ENCODE data around the gene ITGA2. TPM values are rescaled to one million over a fixed set of nuclear protein-coding genes. Genes with fewer than 3 reads are reported as not detected.

Gene ITGA2
- total and polyA plus RNA-seq, 5 donors from 2014 or later, result 0.03 to 0.42 (median 0.06) TPM

GRCh38 chr5:53066088-53066487 lies 76.9 kb downstream of the ITGA2 start:
- no peaks in the 10 kb centered on the region for H3K36me3 ChIP-seq (ENCODE audit: control insufficient read depth, insufficient read depth, low read length)
- peaks cover 0 to 3% (median 0%) of the 10 kb centered on the region in 4 donors for H3K4me1 Mint-ChIP-seq
- peaks cover 6% of the 10 kb centered on the region for H3K27me3 ChIP-seq (ENCODE audit: control insufficient read depth, insufficient read depth, low read length)
- peaks cover 19% of the 10 kb centered on the region for H3K27me3 Mint-ChIP-seq
- no peaks in the 10 kb centered on the region for H3K9me3 Mint-ChIP-seq
- DNase-seq, result no peak
- H3K4me3 ChIP-seq (ENCODE audit: low read depth, low read length), result no peak overlapping the region
- H3K27ac ChIP-seq (ENCODE audit: insufficient read depth, low read length, poor library complexity, severe bottlenecking), result no peak overlapping the region
- ATAC-seq (ENCODE audit: low read depth in 2 of 2), result no peak
- no peaks in the 10 kb centered on the region for H3K36me3 Mint-ChIP-seq
- no peak overlapping the region for H3K4me3 Mint-ChIP-seq
- H3K27ac Mint-ChIP-seq, result no peak overlapping the region
- no peaks in the 10 kb centered on the region for H3K4me1 ChIP-seq (ENCODE audit: control insufficient read depth, insufficient read depth, low read length, poor library complexity, severe bottlenecking)
- H3K9me3 ChIP-seq (ENCODE audit: control insufficient read depth in 2 of 2, low read length in 2 of 2), result no peaks in the 10 kb centered on the region

- Histone ChIP-seq H3K9me3 (ENCODE audit: control insufficient read depth in 2 of 2, low read length in 2 of 2) (no peaks in the 10 kb centered on the region), H3K27ac (ENCODE audit: insufficient read depth, low read length, poor library complexity, severe bottlenecking) (no peak overlapping the region), H3K4me1 (ENCODE audit: control insufficient read depth, insufficient read depth, low read length, poor library complexity, severe bottlenecking) (no peaks in the 10 kb centered on the region), H3K27me3 (ENCODE audit: control insufficient read depth, insufficient read depth, low read length) (peaks cover 2% of the 10 kb centered on the region), H3K36me3 (ENCODE audit: control insufficient read depth, insufficient read depth, low read length) (no peaks in the 10 kb centered on the region), H3K4me3 (ENCODE audit: low read depth, low read length) (no peak overlapping the region)
- Mint-ChIP-seq H3K36me3 (no peaks in the 10 kb centered on the region), H3K4me1 (peaks cover 0 to 3% (median 0%) of the 10 kb centered on the region in 4 donors), H3K27me3 (peaks cover 12% of the 10 kb centered on the region), H3K4me3 (no peak overlapping the region), H3K27ac (no peak overlapping the region), H3K9me3 (no peaks in the 10 kb centered on the region)
- no peak for ATAC-seq (ENCODE audit: low read depth in 2 of 2)
- no peak for DNase-seq
Measured at GRCh38 chr5:53067641-53068040, 78.5 kb downstream of the ITGA2 start.

- Histone ChIP-seq H3K27me3 (ENCODE audit: control insufficient read depth, insufficient read depth, low read length) (peaks cover 2% of the 10 kb centered on the region), H3K36me3 (ENCODE audit: control insufficient read depth, insufficient read depth, low read length) (no peaks in the 10 kb centered on the region), H3K4me1 (ENCODE audit: control insufficient read depth, insufficient read depth, low read length, poor library complexity, severe bottlenecking) (no peaks in the 10 kb centered on the region), H3K9me3 (ENCODE audit: control insufficient read depth in 2 of 2, low read length in 2 of 2) (no peaks in the 10 kb centered on the region), H3K27ac (ENCODE audit: insufficient read depth, low read length, poor library complexity, severe bottlenecking) (no peak overlapping the region), H3K4me3 (ENCODE audit: low read depth, low read length) (no peak overlapping the region)
- no peak overlapping the region for H3K4me3 Mint-ChIP-seq
- ATAC-seq (ENCODE audit: low read depth in 2 of 2) (no peak), DNase-seq (no peak)
- no peaks in the 10 kb centered on the region for H3K9me3 Mint-ChIP-seq
- no peaks in the 10 kb centered on the region for H3K36me3 Mint-ChIP-seq
- H3K4me1 Mint-ChIP-seq, result peaks cover 0 to 3% (median 0%) of the 10 kb centered on the region in 4 donors
- H3K27ac Mint-ChIP-seq, result no peak overlapping the region
- H3K27me3 Mint-ChIP-seq, result peaks cover 18% of the 10 kb centered on the region
Measured at GRCh38 chr5:53068291-53068836, 79.2 kb downstream of the ITGA2 start.

- Mint-ChIP-seq H3K36me3 (no peaks in the 10 kb centered on the region), H3K27ac (no peak overlapping the region)
- ATAC-seq (ENCODE audit: low read depth in 2 of 2), result peak; percentile 57 to 65
Measured at GRCh38 chr5:53069626-53070025, 80.5 kb downstream of the ITGA2 start.

GRCh38 chr5:53071298-53071697 lies 82.1 kb downstream of the ITGA2 start:
- H3K9me3 Mint-ChIP-seq, result peaks cover 0 to 4% (median 0%) of the 10 kb centered on the region in 7 donors
- no peak overlapping the region for H3K4me3 Mint-ChIP-seq
- H3K4me3 ChIP-seq (ENCODE audit: low read depth, low read length), result no peak overlapping the region
- peaks cover 14% of the 10 kb centered on the region for H3K27me3 Mint-ChIP-seq
- ATAC-seq (ENCODE audit: low read depth in 2 of 2) (no peak), DNase-seq (no peak)
- H3K27me3 ChIP-seq (ENCODE audit: control insufficient read depth, insufficient read depth, low read length), result peaks cover 11% of the 10 kb centered on the region
- peaks cover 0 to 3% (median 0%) of the 10 kb centered on the region in 4 donors for H3K4me1 Mint-ChIP-seq
- H3K4me1 ChIP-seq (ENCODE audit: control insufficient read depth, insufficient read depth, low read length, poor library complexity, severe bottlenecking), result no peaks in the 10 kb centered on the region
- H3K36me3 ChIP-seq (ENCODE audit: control insufficient read depth, insufficient read depth, low read length), result no peaks in the 10 kb centered on the region
- H3K36me3 Mint-ChIP-seq, result no peaks in the 10 kb centered on the region
- no peak overlapping the region for H3K27ac ChIP-seq (ENCODE audit: insufficient read depth, low read length, poor library complexity, severe bottlenecking)
- no peak overlapping the region for H3K27ac Mint-ChIP-seq
- H3K9me3 ChIP-seq (ENCODE audit: control insufficient read depth in 2 of 2, low read length in 2 of 2), result no peaks in the 10 kb centered on the region

More at GRCh38 chr5:53069626-53070025, 80.5 kb downstream of the ITGA2 start:
- no peak overlapping the region for H3K4me3 ChIP-seq (ENCODE audit: low read depth, low read length)
- no peak overlapping the region for H3K4me3 Mint-ChIP-seq
- peaks cover 7% of the 10 kb centered on the region for H3K27me3 ChIP-seq (ENCODE audit: control insufficient read depth, insufficient read depth, low read length)
- H3K27me3 Mint-ChIP-seq, result peaks cover 21% of the 10 kb centered on the region
- H3K4me1 ChIP-seq (ENCODE audit: control insufficient read depth, insufficient read depth, low read length, poor library complexity, severe bottlenecking), result no peaks in the 10 kb centered on the region
- H3K9me3 Mint-ChIP-seq, result no peaks in the 10 kb centered on the region
- H3K36me3 ChIP-seq (ENCODE audit: control insufficient read depth, insufficient read depth, low read length), result no peaks in the 10 kb centered on the region
- H3K9me3 ChIP-seq (ENCODE audit: control insufficient read depth in 2 of 2, low read length in 2 of 2), result no peaks in the 10 kb centered on the region
- peaks cover 0 to 3% (median 0%) of the 10 kb centered on the region in 4 donors for H3K4me1 Mint-ChIP-seq
- no peak overlapping the region for H3K27ac ChIP-seq (ENCODE audit: insufficient read depth, low read length, poor library complexity, severe bottlenecking)
- peak in 1 of 3 donors; percentile 83 for DNase-seq

GRCh38 chr5:53071738-53072137 lies 82.6 kb downstream of the ITGA2 start:
- ATAC-seq (ENCODE audit: low read depth in 2 of 2) (no peak), DNase-seq (no peak)
- Histone ChIP-seq H3K27ac (ENCODE audit: insufficient read depth, low read length, poor library complexity, severe bottlenecking) (no peak overlapping the region), H3K27me3 (ENCODE audit: control insufficient read depth, insufficient read depth, low read length) (peaks cover 11% of the 10 kb centered on the region), H3K9me3 (ENCODE audit: control insufficient read depth in 2 of 2, low read length in 2 of 2) (no peaks in the 10 kb centered on the region), H3K36me3 (ENCODE audit: control insufficient read depth, insufficient read depth, low read length) (no peaks in the 10 kb centered on the region), H3K4me1 (ENCODE audit: control insufficient read depth, insufficient read depth, low read length, poor library complexity, severe bottlenecking) (no peaks in the 10 kb centered on the region), H3K4me3 (ENCODE audit: low read depth, low read length) (no peak overlapping the region)
- Mint-ChIP-seq H3K9me3 (peaks cover 0 to 4% (median 0%) of the 10 kb centered on the region in 7 donors), H3K27me3 (peaks cover 16% of the 10 kb centered on the region), H3K27ac (no peak overlapping the region), H3K4me1 (peaks cover 0 to 3% (median 0%) of the 10 kb centered on the region in 4 donors), H3K4me3 (no peak overlapping the region), H3K36me3 (no peaks in the 10 kb centered on the region)

GRCh38 chr5:53073348-53073747 lies 84.2 kb downstream of the ITGA2 start:
- Mint-ChIP-seq H3K36me3 (no peaks in the 10 kb centered on the region), H3K9me3 (peaks cover 0 to 4% (median 0%) of the 10 kb centered on the region in 7 donors), H3K27ac (no peak overlapping the region), H3K4me1 (peaks cover 0 to 3% (median 0%) of the 10 kb centered on the region in 4 donors), H3K4me3 (no peak overlapping the region), H3K27me3 (peaks cover 26% of the 10 kb centered on the region)
- no peak for DNase-seq
- no peaks in the 10 kb centered on the region for H3K9me3 ChIP-seq (ENCODE audit: control insufficient read depth in 2 of 2, low read length in 2 of 2)
- no peaks in the 10 kb centered on the region for H3K4me1 ChIP-seq (ENCODE audit: control insufficient read depth, insufficient read depth, low read length, poor library complexity, severe bottlenecking)
- no peaks in the 10 kb centered on the region for H3K36me3 ChIP-seq (ENCODE audit: control insufficient read depth, insufficient read depth, low read length)
- ATAC-seq (ENCODE audit: low read depth in 2 of 2), result no peak
- no peak overlapping the region for H3K27ac ChIP-seq (ENCODE audit: insufficient read depth, low read length, poor library complexity, severe bottlenecking)
- H3K27me3 ChIP-seq (ENCODE audit: control insufficient read depth, insufficient read depth, low read length), result peaks cover 14% of the 10 kb centered on the region
- H3K4me3 ChIP-seq (ENCODE audit: low read depth, low read length), result no peak overlapping the region

GRCh38 chr5:53076014-53076583 lies 86.9 kb downstream of the ITGA2 start:
- ATAC-seq (ENCODE audit: low read depth in 2 of 2) (no peak), DNase-seq (no peak)
- Histone ChIP-seq H3K4me3 (ENCODE audit: low read depth, low read length) (no peak overlapping the region), H3K4me1 (ENCODE audit: control insufficient read depth, insufficient read depth, low read length, poor library complexity, severe bottlenecking) (no peaks in the 10 kb centered on the region), H3K27ac (ENCODE audit: insufficient read depth, low read length, poor library complexity, severe bottlenecking) (no peak overlapping the region), H3K9me3 (ENCODE audit: control insufficient read depth in 2 of 2, low read length in 2 of 2) (no peaks in the 10 kb centered on the region), H3K36me3 (ENCODE audit: control insufficient read depth, insufficient read depth, low read length) (no peaks in the 10 kb centered on the region), H3K27me3 (ENCODE audit: control insufficient read depth, insufficient read depth, low read length) (peaks cover 12% of the 10 kb centered on the region)
- peaks cover 0 to 6% (median 0%) of the 10 kb centered on the region in 4 donors for H3K4me1 Mint-ChIP-seq
- peaks cover 0 to 4% (median 0%) of the 10 kb centered on the region in 7 donors for H3K9me3 Mint-ChIP-seq
- no peak overlapping the region for H3K27ac Mint-ChIP-seq
- H3K27me3 Mint-ChIP-seq, result peaks cover 27% of the 10 kb centered on the region
- H3K4me3 Mint-ChIP-seq, result no peak overlapping the region
- no peaks in the 10 kb centered on the region for H3K36me3 Mint-ChIP-seq

Measured in CD4-positive, CD25-positive, alpha-beta regulatory T cell (primary cell).